PFSK-1 (cell line): ENCODE measurements around the gene CMBL.

Source experiments
- POLR2AphosphoS5 ChIP-seq: IDR thresholded peaks from 2 replicates; pipeline ENCODE4 v1.6.1; 2012; ENCODE audit warnings: low read depth, mild to moderate bottlenecking, control low read depth, low read length, moderate library complexity
- REST ChIP-seq, 2 experiments: IDR thresholded peaks; 2 replicates each; pipeline versions ENCODE4 v1.6.1 to v1.8.0; 2011 to 2012; ENCODE audit warnings: low read depth in 2 of 2, low read length in 2 of 2, control low read depth in 1 of 2, inconsistent platforms in 1 of 2, mild to moderate bottlenecking in 1 of 2, moderate library complexity in 1 of 2; ENCODE audit not compliant: insufficient read depth in 1 of 2

DNA sequence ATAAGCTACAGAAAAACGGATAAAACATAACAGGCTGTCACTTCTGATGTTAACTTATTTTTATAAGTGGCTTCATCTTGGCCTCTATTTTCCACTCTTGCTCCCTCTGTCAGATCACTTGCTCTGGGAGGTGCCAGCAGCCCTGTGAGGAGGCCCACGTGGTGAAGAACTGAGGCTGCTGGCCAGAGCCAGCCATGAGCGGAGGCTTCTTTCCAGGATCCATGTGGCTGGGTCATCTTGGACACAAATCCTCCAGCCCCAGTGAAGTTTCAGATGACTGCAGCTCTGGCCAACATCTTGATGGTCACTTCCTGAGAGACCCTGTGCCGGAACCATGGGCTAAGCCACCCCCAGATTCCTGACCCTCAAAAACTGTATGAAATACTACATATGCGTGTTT, 7.5 kb upstream of the CMBL start:
- TF ChIP-seq REST (IDR thresholded peaks at IDR 0.05; ENCODE audit: insufficient read depth in 1 of 2, low read depth in 2 of 2, low read length in 2 of 2) (no peak), POLR2AphosphoS5 (no peak)
